Upper lobe of left lung (tissue), 6 donors: Measurements from ENCODE around the gene CABCOCO1. TPM values are rescaled to one million over a fixed set of nuclear protein-coding genes. Genes with fewer than 3 reads are reported as not detected.

ENCODE experiments used
- ATAC-seq, 2 donors: fragments of 200-7000 bp; cut with Tn5 transposase; one replicate each; pipeline ENCODE4 v1.9.1; 2022; ENCODE audit warnings: mild to moderate bottlenecking in 2 of 2, moderate library complexity in 2 of 2; ENCODE audit not compliant: low FRiP score in 2 of 2
- DNase-seq, 2 donors: peaks; one replicate each; pipeline ENCODE4 v3.0.0-alpha.2; 2019 to 2020
- H3K27ac ChIP-seq, 4 donors: fragments of 200-600 bp; sonication (generic); one replicate each; pipeline ENCODE4 v1.5.1; 2016 to 2019
- H3K27me3 ChIP-seq, 4 donors: fragments of 200-600 bp; sonication (generic); one replicate each; pipeline ENCODE4 v1.5.1; 2017 to 2019
- H3K36me3 ChIP-seq, 4 donors: fragments of 200-600 bp; sonication (generic); one replicate each; pipeline ENCODE4 v1.5.1; 2016 to 2019
- H3K4me1 ChIP-seq, 4 donors: fragments of 200-600 bp; sonication (generic); one replicate each; pipeline ENCODE4 v1.5.1; 2018 to 2019
- H3K4me3 ChIP-seq, 4 donors: fragments of 200-600 bp; sonication (generic); one replicate each; pipeline ENCODE4 v1.5.1; 2017 to 2019; ENCODE audit warnings: mild to moderate bottlenecking in 2 of 4, moderate library complexity in 1 of 4
- H3K9me3 ChIP-seq, 4 donors: fragments of 200-600 bp; sonication (generic); one replicate each; pipeline ENCODE4 v1.5.1; 2018 to 2019
- EP300 ChIP-seq, 4 donors: sonication (generic); formaldehyde crosslinking; IDR thresholded peaks; one replicate each; pipeline ENCODE4 v1.5.1; 2017; ENCODE audit warnings: antibody characterized with exemption in 4 of 4, control low read depth in 2 of 4
- POLR2A ChIP-seq, 4 donors: fragments of 450-650 bp; IDR thresholded peaks; one replicate each; pipeline ENCODE4 v1.5.1; 2016 to 2017; ENCODE audit warnings: antibody characterized with exemption in 4 of 4, mild to moderate bottlenecking in 2 of 4
- POLR2AphosphoS5 ChIP-seq, 2 donors: sonication (generic); formaldehyde crosslinking; IDR thresholded peaks; one replicate each; pipeline ENCODE4 v1.5.1; 2017; ENCODE audit warnings: antibody characterized with exemption in 2 of 2
- WGBS, 2 donors: methylation state at CpG; one replicate each; pipeline ENCODE4 v1.1.5; 2017 to 2018; 5-methylcytosine and 5-hydroxymethylcytosine counted together
- total RNA-seq, 6 donors: library from RNA; depleted of rRNA in 4 of 6; stranded (reverse); fragments of >200 nt in 4 of 6; gene quantifications; one replicate each; pipeline versions ENCODE4 v1.1.0 to v1.2.1, GENCODE V29; 2016 to 2021
- TF ChIP-seq, protein P1 (sequence below), 6 experiments: fragments of 450-650 bp in 4 of 6; fragments of 200-600 bp in 2 of 6; sonication (generic) in 2 of 6; IDR thresholded peaks; one replicate each; pipeline ENCODE4 v1.5.1; 2016 to 2019; ENCODE audit warnings: antibody characterized with exemption in 6 of 6
- donor health status: DM: no; HTN: no; CAD: no; lungs with moderate emphysema.
- donor health status: DM: no; HTN: yes; CAD: no; lungs with severe emphysema.

The CABCOCO1 gene
- total RNA-seq, 6 donors from 2014 or later, result 1.3 to 12.2 (median 2.3) TPM; not detected in 1

GRCh38 chr10:61752111-61753011 is 89.6 kb downstream of the CABCOCO1 start:
- Histone ChIP-seq H3K27me3 (no peaks in the 10 kb centered on the region), H3K9me3 (no peaks in the 10 kb centered on the region), H3K36me3 (no peaks in the 10 kb centered on the region), H3K27ac (no peak overlapping the region), H3K4me1 (peaks cover 14 to 20% (median 16%) of the 10 kb centered on the region in 4 donors), H3K4me3 (no peak overlapping the region)
- TF ChIP-seq, protein P1, sequence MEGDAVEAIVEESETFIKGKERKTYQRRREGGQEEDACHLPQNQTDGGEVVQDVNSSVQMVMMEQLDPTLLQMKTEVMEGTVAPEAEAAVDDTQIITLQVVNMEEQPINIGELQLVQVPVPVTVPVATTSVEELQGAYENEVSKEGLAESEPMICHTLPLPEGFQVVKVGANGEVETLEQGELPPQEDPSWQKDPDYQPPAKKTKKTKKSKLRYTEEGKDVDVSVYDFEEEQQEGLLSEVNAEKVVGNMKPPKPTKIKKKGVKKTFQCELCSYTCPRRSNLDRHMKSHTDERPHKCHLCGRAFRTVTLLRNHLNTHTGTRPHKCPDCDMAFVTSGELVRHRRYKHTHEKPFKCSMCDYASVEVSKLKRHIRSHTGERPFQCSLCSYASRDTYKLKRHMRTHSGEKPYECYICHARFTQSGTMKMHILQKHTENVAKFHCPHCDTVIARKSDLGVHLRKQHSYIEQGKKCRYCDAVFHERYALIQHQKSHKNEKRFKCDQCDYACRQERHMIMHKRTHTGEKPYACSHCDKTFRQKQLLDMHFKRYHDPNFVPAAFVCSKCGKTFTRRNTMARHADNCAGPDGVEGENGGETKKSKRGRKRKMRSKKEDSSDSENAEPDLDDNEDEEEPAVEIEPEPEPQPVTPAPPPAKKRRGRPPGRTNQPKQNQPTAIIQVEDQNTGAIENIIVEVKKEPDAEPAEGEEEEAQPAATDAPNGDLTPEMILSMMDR (IDR thresholded peaks at IDR 0.05), result no peak
- TF ChIP-seq POLR2A (IDR thresholded peaks at IDR 0.05), result no peak
- TF ChIP-seq POLR2AphosphoS5 (IDR thresholded peaks at IDR 0.05), result no peak
- WGBS, 2 donors, result 11 to 16% methylated on average over 6 of the region's 6 CpGs
- peak in 1 of 2 donors; percentile 49 for DNase-seq
- ATAC-seq, result peak in 1 of 2 donors; percentile 59

DNA sequence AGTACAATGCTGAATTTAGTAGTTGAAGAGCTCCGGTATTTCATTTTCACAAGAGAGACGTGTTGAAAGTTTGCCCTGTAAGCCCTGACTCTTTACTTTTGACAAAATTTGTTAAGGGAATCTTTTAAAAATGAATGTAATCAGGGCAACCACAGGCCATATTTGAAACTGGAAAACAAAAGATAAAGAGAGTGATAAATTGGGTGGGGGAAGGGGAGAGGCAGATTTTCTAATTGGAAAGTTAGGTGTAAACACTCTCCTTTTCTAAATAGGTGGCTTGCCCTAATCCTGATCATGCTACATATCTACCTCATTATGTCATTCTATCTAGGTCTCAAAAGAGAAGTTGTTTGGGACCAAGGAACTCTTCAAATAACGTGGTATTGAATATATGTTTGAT is 90.7 kb downstream of the CABCOCO1 start:
- WGBS, 2 donors, result 90 to 94% methylated on average over 3 of the region's 3 CpGs
- H3K4me1 ChIP-seq, result peaks cover 14 to 20% (median 16%) of the 10 kb centered on the region in 4 donors

GRCh38 chr10:61754587-61755550 is 92.1 kb downstream of the CABCOCO1 start:
- Histone ChIP-seq H3K9me3 (no peaks in the 10 kb centered on the region), H3K27ac (no peak overlapping the region), H3K27me3 (no peaks in the 10 kb centered on the region), H3K4me1 (peaks cover 14 to 20% (median 16%) of the 10 kb centered on the region in 4 donors), H3K4me3 (no peak overlapping the region), H3K36me3 (no peaks in the 10 kb centered on the region)
- WGBS, 2 donors, result 50 to 62% methylated on average over 4 of the region's 4 CpGs
- ATAC-seq, result no peak
- TF ChIP-seq EP300 (IDR thresholded peaks at IDR 0.05) (no peak), POLR2A (IDR thresholded peaks at IDR 0.05) (no peak), POLR2AphosphoS5 (IDR thresholded peaks at IDR 0.05) (no peak)
- TF ChIP-seq, protein P1 (IDR thresholded peaks at IDR 0.05), result no peak
- no peak for DNase-seq

More for the DNA sequence above, 90.7 kb downstream of the CABCOCO1 start:
- TF ChIP-seq EP300 (IDR thresholded peaks at IDR 0.05), result no peak
- TF ChIP-seq, protein P1 (IDR thresholded peaks at IDR 0.05), result no peak
- no peak for TF ChIP-seq POLR2A (IDR thresholded peaks at IDR 0.05)
- TF ChIP-seq POLR2AphosphoS5 (IDR thresholded peaks at IDR 0.05), result no peak
- DNase-seq (no peak), ATAC-seq (no peak)
- no peak overlapping the region for H3K27ac ChIP-seq
- H3K4me3 ChIP-seq, result no peak overlapping the region
- no peaks in the 10 kb centered on the region for H3K36me3 ChIP-seq
- no peaks in the 10 kb centered on the region for H3K9me3 ChIP-seq
- no peaks in the 10 kb centered on the region for H3K27me3 ChIP-seq

DNA sequence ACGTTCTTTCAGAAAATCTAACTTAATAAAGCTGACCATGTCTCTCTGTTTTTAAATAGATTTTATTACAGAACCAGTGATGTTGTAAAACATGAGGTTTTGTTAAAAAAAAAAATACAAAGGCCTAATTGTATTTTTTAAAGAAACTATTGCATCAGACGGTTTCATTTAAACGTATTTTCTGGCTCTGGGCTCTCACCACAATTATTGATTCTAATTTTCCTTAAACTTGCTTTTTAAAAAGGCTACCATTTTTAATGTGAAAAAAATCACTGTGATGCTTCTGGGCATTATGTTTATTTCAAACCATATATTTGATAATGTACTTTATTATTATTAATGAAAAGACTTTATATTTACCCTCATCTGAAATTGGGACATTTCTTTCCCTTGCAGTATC is 94.3 kb downstream of the CABCOCO1 start:
- H3K36me3 ChIP-seq, result no peaks in the 10 kb centered on the region
- DNase-seq (no peak), ATAC-seq (no peak)
- H3K4me1 ChIP-seq, result peaks cover 3 to 9% (median 6%) of the 10 kb centered on the region in 4 donors
- H3K4me3 ChIP-seq, result no peak overlapping the region
- no peak overlapping the region for H3K27ac ChIP-seq
- H3K27me3 ChIP-seq, result no peaks in the 10 kb centered on the region
- TF ChIP-seq POLR2AphosphoS5 (IDR thresholded peaks at IDR 0.05), result no peak
- no peak for TF ChIP-seq POLR2A (IDR thresholded peaks at IDR 0.05)
- no peak for TF ChIP-seq EP300 (IDR thresholded peaks at IDR 0.05)
- TF ChIP-seq, protein P1 (IDR thresholded peaks at IDR 0.05), result no peak
- no peaks in the 10 kb centered on the region for H3K9me3 ChIP-seq
- WGBS, 2 donors, result 88 to 92% methylated on average over 3 of the region's 3 CpGs
